Osteoblast (primary cell): ENCODE data around the gene DMPK. TPM values are rescaled to one million over a fixed set of nuclear protein-coding genes. Genes with fewer than 3 reads are reported as not detected.
"Not testable (repeated sequence)": the region's sequence is repeated elsewhere in the genome, so short reads cannot be mapped to it uniquely, and the experiment has no call there.

Source experiments
- DNase-seq: peaks from one replicate; pipeline ENCODE4 v3.0.0; 2011; ENCODE audit warnings: low spot score, mixed read lengths; ENCODE audit not compliant: insufficient read length; ENCODE audit errors: missing footprints
- H2AFZ ChIP-seq: 2 replicates; pipeline ENCODE4 v1.6.0; 2011; ENCODE audit warnings: mild to moderate bottlenecking, low read length
- H3K27ac ChIP-seq: 2 replicates; pipeline ENCODE4 v1.5.1; 2011; ENCODE audit warnings: mild to moderate bottlenecking, low read depth, low read length, moderate library complexity
- H3K27me3 ChIP-seq: 2 replicates; pipeline ENCODE4 v1.6.0; 2012; ENCODE audit warnings: mild to moderate bottlenecking, control low read depth, inconsistent platforms, low read length, moderate library complexity; ENCODE audit not compliant: insufficient read depth
- H3K36me3 ChIP-seq: 2 replicates; pipeline ENCODE4 v1.5.1; 2011; ENCODE audit warnings: mild to moderate bottlenecking, low read length, control low read depth, moderate library complexity; ENCODE audit not compliant: insufficient read depth
- H3K4me1 ChIP-seq: 2 replicates; pipeline ENCODE4 v1.5.1; 2011; ENCODE audit warnings: mild to moderate bottlenecking, low read length, control low read depth, moderate library complexity; ENCODE audit not compliant: insufficient read depth
- H3K4me2 ChIP-seq: 2 replicates; pipeline ENCODE4 v1.6.0; 2011; ENCODE audit warnings: mild to moderate bottlenecking, low read length; ENCODE audit not compliant: insufficient read depth
- H3K4me3 ChIP-seq: fragments of 200-600 bp; sonication (generic); 3 replicates; pipeline ENCODE4 v1.5.1; 2012; ENCODE audit warnings: mild to moderate bottlenecking, low read length, inconsistent platforms; ENCODE audit not compliant: insufficient read depth
- H3K79me2 ChIP-seq: 2 replicates; pipeline ENCODE4 v1.6.0; 2012; ENCODE audit warnings: mild to moderate bottlenecking, low read length, control low read depth, inconsistent platforms; ENCODE audit not compliant: insufficient read depth
- H3K9me3 ChIP-seq: 2 replicates; pipeline ENCODE4 v1.5.1; 2011; ENCODE audit warnings: low read depth, low read length, control low read depth
- H4K20me1 ChIP-seq: 2 replicates; pipeline ENCODE4 v1.6.0; 2012; ENCODE audit warnings: mild to moderate bottlenecking, low read length, control low read depth; ENCODE audit not compliant: insufficient read depth
- total RNA-seq: library from RNA; depleted of rRNA; stranded (reverse); fragments of >200 nt; gene quantifications from 2 replicates; pipeline ENCODE4 v1.2.3, GENCODE V29; 2012
- TF ChIP-seq, protein P1 (sequence below): IDR thresholded peaks from 2 replicates; pipeline ENCODE4 v1.5.1; 2011; ENCODE audit warnings: mild to moderate bottlenecking, low read depth, low read length, moderate library complexity; ENCODE audit errors: extremely low read depth

The DMPK gene
- total RNA-seq, 1 donor, result 30.4 TPM

- no peaks in the 10 kb centered on the region for H4K20me1 ChIP-seq
- no peak overlapping the region for H2AFZ ChIP-seq
- TF ChIP-seq, protein P1, sequence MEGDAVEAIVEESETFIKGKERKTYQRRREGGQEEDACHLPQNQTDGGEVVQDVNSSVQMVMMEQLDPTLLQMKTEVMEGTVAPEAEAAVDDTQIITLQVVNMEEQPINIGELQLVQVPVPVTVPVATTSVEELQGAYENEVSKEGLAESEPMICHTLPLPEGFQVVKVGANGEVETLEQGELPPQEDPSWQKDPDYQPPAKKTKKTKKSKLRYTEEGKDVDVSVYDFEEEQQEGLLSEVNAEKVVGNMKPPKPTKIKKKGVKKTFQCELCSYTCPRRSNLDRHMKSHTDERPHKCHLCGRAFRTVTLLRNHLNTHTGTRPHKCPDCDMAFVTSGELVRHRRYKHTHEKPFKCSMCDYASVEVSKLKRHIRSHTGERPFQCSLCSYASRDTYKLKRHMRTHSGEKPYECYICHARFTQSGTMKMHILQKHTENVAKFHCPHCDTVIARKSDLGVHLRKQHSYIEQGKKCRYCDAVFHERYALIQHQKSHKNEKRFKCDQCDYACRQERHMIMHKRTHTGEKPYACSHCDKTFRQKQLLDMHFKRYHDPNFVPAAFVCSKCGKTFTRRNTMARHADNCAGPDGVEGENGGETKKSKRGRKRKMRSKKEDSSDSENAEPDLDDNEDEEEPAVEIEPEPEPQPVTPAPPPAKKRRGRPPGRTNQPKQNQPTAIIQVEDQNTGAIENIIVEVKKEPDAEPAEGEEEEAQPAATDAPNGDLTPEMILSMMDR, result no peak
- H3K9me3 ChIP-seq, result no peaks in the 10 kb centered on the region
- H3K4me2 ChIP-seq, result no peak overlapping the region
- no peaks in the 10 kb centered on the region for H3K4me1 ChIP-seq
- no peaks in the 10 kb centered on the region for H3K27me3 ChIP-seq
- H3K79me2 ChIP-seq, result no peaks in the 10 kb centered on the region
- DNase-seq, result peak; percentile 34
- H3K4me3 ChIP-seq, result no peak overlapping the region
- H3K27ac ChIP-seq, result no peak overlapping the region
- no peaks in the 10 kb centered on the region for H3K36me3 ChIP-seq
These were observed 29.7 kb downstream of the DMPK start for GRCh38 chr19:45752639-45753038.

DNA sequence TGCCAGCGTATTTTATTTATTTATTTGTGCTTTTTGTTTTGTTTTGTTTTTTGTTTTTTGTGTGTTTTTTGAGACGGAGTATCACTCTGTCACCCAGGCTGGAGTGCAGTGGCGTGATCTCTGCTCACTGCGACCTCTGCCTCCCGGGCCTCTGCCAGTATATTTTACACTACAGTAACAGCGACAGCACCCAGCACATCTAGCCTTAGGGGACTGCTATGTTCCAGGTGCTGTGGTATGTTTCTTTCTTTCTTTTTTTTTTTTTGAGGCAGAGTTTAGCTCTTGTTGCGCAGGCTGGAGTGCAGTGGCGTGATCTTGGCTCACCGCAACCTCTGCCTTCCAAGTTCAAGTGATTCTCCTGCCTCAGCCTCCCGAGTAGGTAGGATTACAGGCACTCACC, 30.8 kb downstream of the DMPK start:
- H3K4me3 ChIP-seq, H3K9me3 ChIP-seq, H3K27ac ChIP-seq, H4K20me1 ChIP-seq, H3K4me1 ChIP-seq, H3K36me3 ChIP-seq, H3K79me2 ChIP-seq, H3K27me3 ChIP-seq, H3K4me2 ChIP-seq, H2AFZ ChIP-seq, DNase-seq: not testable (repeated sequence)

- Histone ChIP-seq H3K27me3 (peaks cover 5% of the 10 kb centered on the region), H3K27ac (no peak overlapping the region), H3K9me3 (no peaks in the 10 kb centered on the region), H3K36me3 (no peaks in the 10 kb centered on the region), H2AFZ (no peak overlapping the region), H3K79me2 (no peaks in the 10 kb centered on the region), H3K4me3 (no peak overlapping the region), H3K4me1 (no peaks in the 10 kb centered on the region), H4K20me1 (no peaks in the 10 kb centered on the region), H3K4me2 (no peak overlapping the region)
- TF ChIP-seq, protein P1, result no peak
- DNase-seq, result no peak
These were observed 34.8 kb downstream of the DMPK start for GRCh38 chr19:45747513-45747912.

DNA sequence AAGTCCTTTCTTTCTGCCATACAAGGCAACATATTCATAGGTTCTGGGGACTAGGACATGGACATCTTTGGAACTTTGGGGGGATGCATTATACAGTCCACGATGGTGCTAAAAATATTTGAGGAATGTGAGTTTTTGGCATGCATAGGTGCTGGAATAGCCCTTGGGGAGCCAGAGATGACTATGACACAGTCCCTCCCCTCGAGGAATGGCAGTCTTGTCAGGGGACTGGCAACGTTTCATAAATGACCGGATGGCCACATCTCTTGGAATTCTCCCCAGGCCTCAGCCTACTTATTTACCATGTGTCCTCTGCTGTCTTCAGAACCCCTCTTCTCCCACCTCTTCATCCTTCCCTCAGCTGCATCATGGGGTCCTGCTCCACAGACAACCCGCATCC, 35.4 kb downstream of the DMPK start:
- peak overlapping the region; percentile 29 for H2AFZ ChIP-seq
- H3K79me2 ChIP-seq, result no peaks in the 10 kb centered on the region
- H3K4me3 ChIP-seq, result no peak overlapping the region
- no peaks in the 10 kb centered on the region for H3K4me1 ChIP-seq
- peak; percentile 63 for DNase-seq
- no peak overlapping the region for H3K4me2 ChIP-seq
- H4K20me1 ChIP-seq, result no peaks in the 10 kb centered on the region
- no peaks in the 10 kb centered on the region for H3K9me3 ChIP-seq
- peaks cover 5% of the 10 kb centered on the region for H3K27me3 ChIP-seq
- TF ChIP-seq, protein P1, result no peak
- no peak overlapping the region for H3K27ac ChIP-seq
- H3K36me3 ChIP-seq, result no peaks in the 10 kb centered on the region
